Pancreas (tissue), 10 donors: ENCODE results near the gene NR6A1. TPM values are rescaled to one million over a fixed set of nuclear protein-coding genes. Genes with fewer than 3 reads are reported as not detected.

Experiments used
- ATAC-seq, 4 donors: fragments of 200-7000 bp; cut with Tn5 transposase; one replicate each; pipeline versions ENCODE4 v1.8.0 to v1.9.1; 2020; ENCODE audit warnings: mild to moderate bottlenecking in 4 of 4, moderate library complexity in 4 of 4
- DNase-seq, 6 donors: peaks; one replicate each; pipeline ENCODE4 v3.0.0-alpha.2; 2020
- FAIRE-seq: peaks from 2 replicates; lab custom pipeline; 2012; peaks lifted over from hg19 to GRCh38; lab: Jason Lieb, UNC
- H3K27ac ChIP-seq, 4 donors: fragments of 200-600 bp; sonication (generic); 1 replicate in 3 of 4; 2 replicates in 1 of 4; pipeline versions ENCODE4 v1.5.0 to v1.8.0; 2020
- H3K27me3 ChIP-seq, 4 donors: fragments of 200-600 bp; one replicate each; pipeline ENCODE4 v1.8.0; 2021
- H3K36me3 ChIP-seq, 3 donors: fragments of 200-600 bp; sonication (generic) in 1 of 3; one replicate each; pipeline versions ENCODE4 v1.5.0 to v1.8.0; 2020 to 2021
- H3K4me1 ChIP-seq, 3 donors: fragments of 200-600 bp; one replicate each; pipeline ENCODE4 v1.8.0; 2021
- H3K4me3 ChIP-seq, 4 donors: fragments of 200-600 bp; sonication (generic) in 2 of 4; one replicate each; pipeline versions ENCODE4 v1.5.0 to v1.8.0; 2020 to 2021
- H3K9me3 ChIP-seq, 4 donors: fragments of 200-600 bp; one replicate each; pipeline ENCODE4 v1.8.0; 2021
- WGBS, 2 donors: extraction: QIAGEN DNeasy Blood & Tissue Kit; methylation state at CpG; one replicate each; pipeline ENCODE4 v1.1.7; 2013; 5-methylcytosine and 5-hydroxymethylcytosine counted together
- intact Hi-C, 3 donors: fragments of 100-400 bp; cut with DNase I; formaldehyde crosslinking; loops; one replicate each; pipeline versions ENCODE4 v1.11.1 to v1.14.2; 2022
- polyA plus RNA-seq, 2 donors: library from polyadenylated mRNA; stranded (reverse); fragments of 200-250 nt; gene quantifications; one replicate each; pipeline ENCODE4 v1.2.3, GENCODE V29; 2013
- total RNA-seq, 6 donors: library from RNA; stranded (reverse); fragmentation: NEBNext Ultra II Directional in 4 of 6; extraction: Animal tissue kit (Norgen Biotek cat#: 25700) in 4 of 6; gene quantifications; one replicate each; pipeline versions ENCODE4 v1.2.1 to v1.2.4, GENCODE V29; 2021 to 2023
- TF ChIP-seq, protein P1 (sequence below), 4 donors: fragments of 200-600 bp; sonication (generic) in 3 of 4; IDR thresholded peaks; one replicate each; pipeline versions ENCODE4 v1.5.0 to v1.8.0; 2021; ENCODE audit warnings: antibody characterized with exemption in 4 of 4
- donor health status: healthy with polysubstance abuse.
- donor health status: DM: no; HTN: no; CAD: no; lungs with moderate emphysema.
- donor health status: DM: no; HTN: no; CAD: no.
- donor health status: control.
- donor health status: control.
- donor health status: Bipolar disorder and iron deficiency.
- donor health status: DM: yes; HTN: yes; CAD: no.
- donor health status: DM: no; HTN: no; CAD: no.
- donor health status: DM: no; HTN: no; CAD: no.
- donor health status: DM: yes; HTN: yes; CAD: no.

The NR6A1 gene
- total and polyA plus RNA-seq, 8 donors = 2.1 to 3.9 (median 2.6) TPM

DNA sequence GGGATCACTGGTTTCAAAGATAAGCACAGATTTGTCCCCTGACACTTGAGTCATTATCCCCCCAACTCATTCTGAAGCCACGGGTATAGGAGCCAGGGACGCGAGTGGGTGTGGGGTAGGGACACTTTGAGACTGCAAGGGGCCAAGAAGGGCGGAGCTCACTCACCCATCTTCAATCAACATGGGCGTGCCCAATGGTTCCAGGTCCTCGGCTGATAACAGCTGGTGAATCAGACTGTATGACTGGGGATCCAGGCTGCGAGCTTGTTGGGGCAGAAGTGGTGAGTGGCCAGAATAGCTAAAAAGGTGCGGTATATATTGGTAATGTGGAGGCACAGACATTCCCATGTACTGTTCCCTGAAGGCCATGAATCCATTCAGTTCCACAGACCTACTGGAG is 233.2 kb downstream of the NR6A1 start:
- no peaks in the 10 kb centered on the region for H3K4me1 ChIP-seq
- no peaks in the 10 kb centered on the region for H3K9me3 ChIP-seq
- WGBS, 2 donors = 92 to 93% methylated on average over 8 of the region's 8 CpGs
- no peak overlapping the region for H3K4me3 ChIP-seq
- FAIRE-seq (no peak), ATAC-seq (peak in 1 of 4 donors; percentile 48), DNase-seq (no peak)
- TF ChIP-seq, protein P1, sequence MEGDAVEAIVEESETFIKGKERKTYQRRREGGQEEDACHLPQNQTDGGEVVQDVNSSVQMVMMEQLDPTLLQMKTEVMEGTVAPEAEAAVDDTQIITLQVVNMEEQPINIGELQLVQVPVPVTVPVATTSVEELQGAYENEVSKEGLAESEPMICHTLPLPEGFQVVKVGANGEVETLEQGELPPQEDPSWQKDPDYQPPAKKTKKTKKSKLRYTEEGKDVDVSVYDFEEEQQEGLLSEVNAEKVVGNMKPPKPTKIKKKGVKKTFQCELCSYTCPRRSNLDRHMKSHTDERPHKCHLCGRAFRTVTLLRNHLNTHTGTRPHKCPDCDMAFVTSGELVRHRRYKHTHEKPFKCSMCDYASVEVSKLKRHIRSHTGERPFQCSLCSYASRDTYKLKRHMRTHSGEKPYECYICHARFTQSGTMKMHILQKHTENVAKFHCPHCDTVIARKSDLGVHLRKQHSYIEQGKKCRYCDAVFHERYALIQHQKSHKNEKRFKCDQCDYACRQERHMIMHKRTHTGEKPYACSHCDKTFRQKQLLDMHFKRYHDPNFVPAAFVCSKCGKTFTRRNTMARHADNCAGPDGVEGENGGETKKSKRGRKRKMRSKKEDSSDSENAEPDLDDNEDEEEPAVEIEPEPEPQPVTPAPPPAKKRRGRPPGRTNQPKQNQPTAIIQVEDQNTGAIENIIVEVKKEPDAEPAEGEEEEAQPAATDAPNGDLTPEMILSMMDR (IDR thresholded peaks at IDR 0.05) = no peak
- peaks cover 0 to 22% (median 7%) of the 10 kb centered on the region in 3 donors for H3K36me3 ChIP-seq
- H3K27ac ChIP-seq = no peak overlapping the region
- no peaks in the 10 kb centered on the region for H3K27me3 ChIP-seq
- intact Hi-C loops = no loop called here

GRCh38 chr9:124535846-124536245 is 235.3 kb downstream of the NR6A1 start:
- WGBS, 2 donors = 88 to 89% methylated on average over 10 of the region's 10 CpGs
- Histone ChIP-seq H3K4me3 (no peak overlapping the region), H3K27ac (no peak overlapping the region), H3K36me3 (peaks cover 0 to 22% (median 7%) of the 10 kb centered on the region in 3 donors), H3K9me3 (no peaks in the 10 kb centered on the region), H3K27me3 (no peaks in the 10 kb centered on the region), H3K4me1 (no peaks in the 10 kb centered on the region)
- intact Hi-C loops = no loop called here
- DNase-seq = no peak
- FAIRE-seq = no peak
- ATAC-seq = no peak
- TF ChIP-seq, protein P1 (IDR thresholded peaks at IDR 0.05) = no peak

DNA sequence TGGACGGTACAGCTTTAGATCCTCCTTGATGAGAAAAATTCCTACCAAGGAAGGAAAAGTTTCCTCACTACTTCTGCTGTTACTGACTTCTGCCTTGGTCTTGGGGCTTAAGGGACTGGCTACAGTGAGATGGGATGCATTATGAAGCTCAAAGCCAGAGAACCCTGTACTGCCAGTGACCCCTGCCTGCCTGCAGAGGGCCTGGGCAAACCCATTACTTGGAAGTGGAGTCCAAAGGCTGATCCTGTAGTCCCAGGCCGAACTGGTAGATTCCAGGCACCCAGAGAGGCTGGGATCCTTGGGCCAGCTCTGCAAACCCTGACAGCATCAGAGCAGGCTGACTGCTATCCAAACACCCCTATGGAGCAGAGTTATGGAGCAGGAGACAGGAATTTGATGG is 238.2 kb downstream of the NR6A1 start:
- peaks cover 0 to 7% (median 5%) of the 10 kb centered on the region in 3 donors for H3K36me3 ChIP-seq
- no peaks in the 10 kb centered on the region for H3K27me3 ChIP-seq
- no peaks in the 10 kb centered on the region for H3K9me3 ChIP-seq
- WGBS, 2 donors = 90 to 91% methylated on average over 2 of the region's 2 CpGs
- TF ChIP-seq, protein P1 (IDR thresholded peaks at IDR 0.05) = no peak
- FAIRE-seq (no peak), DNase-seq (no peak), ATAC-seq (no peak)
- no peaks in the 10 kb centered on the region for H3K4me1 ChIP-seq
- intact Hi-C loops = loop anchor here in 1 of 3 donors (5.0 kb wide), 1 partner anchor 111 kb away; no protein-coding TSS in a partner anchor
- no peak overlapping the region for H3K4me3 ChIP-seq
- H3K27ac ChIP-seq = no peak overlapping the region

DNA sequence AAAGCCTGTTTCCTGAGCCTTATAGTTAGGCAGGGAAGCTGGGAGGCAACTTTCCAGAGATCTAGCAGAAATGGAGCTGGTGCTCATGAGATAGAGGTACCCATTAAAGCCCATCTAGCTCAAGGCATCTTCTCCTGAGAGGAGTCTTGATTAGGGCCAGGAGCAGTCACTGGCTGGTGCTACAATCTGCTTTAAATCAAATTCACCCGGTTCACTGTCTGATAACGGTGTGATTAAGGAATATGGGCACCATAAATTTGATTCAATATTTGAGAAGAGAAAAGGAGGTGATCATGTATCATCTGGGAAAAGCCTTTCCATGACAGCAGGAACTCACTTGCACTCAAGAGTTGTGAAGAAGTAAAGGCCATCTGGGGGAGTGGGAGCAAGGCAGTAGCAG is 240.0 kb downstream of the NR6A1 start:
- intact Hi-C loops = loop anchor here in 1 of 3 donors (5.0 kb wide), 1 partner anchor 109 kb away; no protein-coding TSS in a partner anchor
- Histone ChIP-seq H3K4me1 (no peaks in the 10 kb centered on the region), H3K9me3 (no peaks in the 10 kb centered on the region), H3K27ac (no peak overlapping the region), H3K4me3 (no peak overlapping the region), H3K27me3 (no peaks in the 10 kb centered on the region), H3K36me3 (peaks cover 0 to 5% (median 0%) of the 10 kb centered on the region in 3 donors)
- no peak for FAIRE-seq
- TF ChIP-seq, protein P1 (IDR thresholded peaks at IDR 0.05) = no peak
- DNase-seq = no peak
- WGBS, 2 donors = 86 to 92% methylated on average over 2 of the region's 2 CpGs
- no peak for ATAC-seq

GRCh38 chr9:124530246-124530645 is 240.9 kb downstream of the NR6A1 start:
- WGBS, 2 donors = 82 to 88% methylated on average over 4 of the region's 4 CpGs
- FAIRE-seq = no peak
- ATAC-seq = no peak
- no peak overlapping the region for H3K27ac ChIP-seq
- no peak overlapping the region for H3K4me3 ChIP-seq
- no peaks in the 10 kb centered on the region for H3K27me3 ChIP-seq
- DNase-seq = no peak
- H3K36me3 ChIP-seq = no peaks in the 10 kb centered on the region
- no peaks in the 10 kb centered on the region for H3K4me1 ChIP-seq
- TF ChIP-seq, protein P1 (IDR thresholded peaks at IDR 0.05) = no peak
- intact Hi-C loops = loop anchor here in 1 of 3 donors (5.0 kb wide), 1 partner anchor 108 kb away; no protein-coding TSS in a partner anchor
- H3K9me3 ChIP-seq = no peaks in the 10 kb centered on the region
